HUES48 (cell line): Measurements from ENCODE around the gene LGSN.
"Not testable (repeated sequence)": the region's sequence is repeated elsewhere in the genome, so short reads cannot be mapped to it uniquely, and the experiment has no call there.

ENCODE experiments used
- H3K27ac ChIP-seq: one replicate; pipeline ENCODE4 v1.7.0; 2013; ENCODE audit warnings: low read depth, low read length, inconsistent platforms
- H3K27me3 ChIP-seq: 2 replicates; pipeline ENCODE4 v1.6.1; 2013; ENCODE audit warnings: mild to moderate bottlenecking, low read length; ENCODE audit not compliant: control insufficient read depth, insufficient read depth
- H3K36me3 ChIP-seq: 2 replicates; pipeline ENCODE4 v1.6.1; 2013; ENCODE audit warnings: low read length; ENCODE audit not compliant: control insufficient read depth, insufficient read depth
- H3K4me1 ChIP-seq: 2 replicates; pipeline ENCODE4 v1.6.1; 2013; ENCODE audit warnings: mild to moderate bottlenecking, low read length; ENCODE audit not compliant: control insufficient read depth, insufficient read depth
- H3K4me3 ChIP-seq: 2 replicates; pipeline ENCODE4 v1.5.1; 2013; ENCODE audit warnings: mild to moderate bottlenecking, low read depth, low read length
- H3K9ac ChIP-seq: 2 replicates; pipeline ENCODE4 v1.6.1; 2013; ENCODE audit warnings: mild to moderate bottlenecking, low read depth, low read length, moderate library complexity
- H3K9me3 ChIP-seq: 2 replicates; pipeline ENCODE4 v1.6.1; 2013; ENCODE audit warnings: low read length; ENCODE audit not compliant: control insufficient read depth, insufficient read depth

Gene LGSN

DNA sequence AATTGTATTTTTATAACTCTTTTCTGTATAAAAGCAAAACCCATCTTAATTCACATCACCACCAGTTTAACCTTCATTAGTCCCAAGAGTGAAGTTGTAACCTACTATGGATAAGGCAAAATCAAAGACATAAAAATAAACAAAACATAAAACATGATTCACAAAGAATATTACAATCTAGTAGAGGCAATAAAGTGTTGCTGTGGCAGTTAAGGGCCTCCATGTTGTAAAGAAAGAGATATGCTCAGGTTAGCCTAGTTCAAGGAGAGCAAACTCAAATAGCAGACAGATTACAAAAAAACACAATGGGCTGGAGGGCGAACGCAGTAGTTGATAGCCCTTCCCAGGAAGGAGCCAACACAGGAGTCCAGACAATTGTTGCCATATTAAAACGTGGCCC is 13.4 kb downstream of the LGSN start:
- no peaks in the 10 kb centered on the region for H3K36me3 ChIP-seq
- no peaks in the 10 kb centered on the region for H3K4me1 ChIP-seq
- no peak overlapping the region for H3K9ac ChIP-seq
- no peaks in the 10 kb centered on the region for H3K27me3 ChIP-seq
- H3K4me3 ChIP-seq = no peak overlapping the region
- H3K27ac ChIP-seq = no peak overlapping the region
- no peaks in the 10 kb centered on the region for H3K9me3 ChIP-seq

GRCh38 chr6:63305277-63305676 is 14.5 kb downstream of the LGSN start:
- Histone ChIP-seq H3K27me3 (no peaks in the 10 kb centered on the region), H3K9ac (no peak overlapping the region), H3K27ac (no peak overlapping the region), H3K36me3 (no peaks in the 10 kb centered on the region), H3K4me1 (no peaks in the 10 kb centered on the region), H3K9me3 (no peaks in the 10 kb centered on the region), H3K4me3 (no peak overlapping the region)

DNA sequence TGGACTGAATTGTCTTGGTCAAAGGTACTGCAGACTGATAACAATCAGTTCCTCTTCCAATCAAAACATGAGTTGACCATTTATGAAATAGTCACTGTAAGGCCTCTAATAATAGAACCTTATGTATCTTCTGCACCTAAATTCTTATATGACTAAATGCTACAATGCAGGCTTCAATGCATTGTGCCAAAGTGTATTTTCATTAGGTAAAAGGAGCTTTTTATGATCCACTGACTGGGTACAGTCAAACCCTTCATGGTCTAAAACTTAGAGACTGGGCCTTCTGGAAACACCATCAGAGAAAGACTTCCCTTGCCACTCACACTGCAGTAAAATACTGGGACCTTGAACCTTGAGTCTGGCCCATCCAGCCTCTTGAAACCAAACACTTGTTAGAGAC is 16.3 kb downstream of the LGSN start:
- H3K4me3 ChIP-seq = no peak overlapping the region
- H3K27ac ChIP-seq = no peak overlapping the region
- no peaks in the 10 kb centered on the region for H3K27me3 ChIP-seq
- H3K36me3 ChIP-seq = no peaks in the 10 kb centered on the region
- H3K9ac ChIP-seq = no peak overlapping the region
- peaks cover 4% of the 10 kb centered on the region; the same call in 1 of the 2 replicates for H3K4me1 ChIP-seq
- H3K9me3 ChIP-seq = no peaks in the 10 kb centered on the region

GRCh38 chr6:63299667-63300066 is 20.1 kb downstream of the LGSN start:
- Histone ChIP-seq H3K4me3 (no peak overlapping the region), H3K36me3 (no peaks in the 10 kb centered on the region), H3K27me3 (no peaks in the 10 kb centered on the region), H3K9ac (no peak overlapping the region), H3K4me1 (peaks cover 10% of the 10 kb centered on the region), H3K9me3 (no peaks in the 10 kb centered on the region), H3K27ac (no peak overlapping the region)

GRCh38 chr6:63295553-63296194 is 24.1 kb downstream of the LGSN start:
- Histone ChIP-seq H3K36me3 (no peaks in the 10 kb centered on the region), H3K4me1 (peaks cover 10% of the 10 kb centered on the region), H3K9ac (no peak overlapping the region), H3K27ac (no peak overlapping the region), H3K27me3 (no peaks in the 10 kb centered on the region), H3K4me3 (no peak overlapping the region), H3K9me3 (no peaks in the 10 kb centered on the region)

GRCh38 chr6:63290492-63291058 is 29.2 kb downstream of the LGSN start:
- no peak overlapping the region for H3K9ac ChIP-seq
- no peaks in the 10 kb centered on the region for H3K27me3 ChIP-seq
- no peak overlapping the region for H3K4me3 ChIP-seq
- H3K27ac ChIP-seq = no peak overlapping the region
- no peaks in the 10 kb centered on the region for H3K9me3 ChIP-seq
- no peaks in the 10 kb centered on the region for H3K36me3 ChIP-seq
- H3K4me1 ChIP-seq = peaks cover 8% of the 10 kb centered on the region

GRCh38 chr6:63289269-63289872 is 30.4 kb downstream of the LGSN start:
- Histone ChIP-seq H3K9ac (no peak overlapping the region), H3K27ac (no peak overlapping the region), H3K27me3 (no peaks in the 10 kb centered on the region), H3K9me3 (no peaks in the 10 kb centered on the region), H3K4me3 (no peak overlapping the region), H3K36me3 (no peaks in the 10 kb centered on the region), H3K4me1 (peaks cover 7% of the 10 kb centered on the region)

GRCh38 chr6:63280639-63281180 is 39.1 kb downstream of the LGSN start:
- Histone ChIP-seq H3K4me3 (no peak overlapping the region), H3K27me3 (no peaks in the 10 kb centered on the region), H3K9ac (no peak overlapping the region), H3K4me1 (peaks cover 17% of the 10 kb centered on the region), H3K36me3 (no peaks in the 10 kb centered on the region), H3K27ac (no peak overlapping the region), H3K9me3 (no peaks in the 10 kb centered on the region)

DNA sequence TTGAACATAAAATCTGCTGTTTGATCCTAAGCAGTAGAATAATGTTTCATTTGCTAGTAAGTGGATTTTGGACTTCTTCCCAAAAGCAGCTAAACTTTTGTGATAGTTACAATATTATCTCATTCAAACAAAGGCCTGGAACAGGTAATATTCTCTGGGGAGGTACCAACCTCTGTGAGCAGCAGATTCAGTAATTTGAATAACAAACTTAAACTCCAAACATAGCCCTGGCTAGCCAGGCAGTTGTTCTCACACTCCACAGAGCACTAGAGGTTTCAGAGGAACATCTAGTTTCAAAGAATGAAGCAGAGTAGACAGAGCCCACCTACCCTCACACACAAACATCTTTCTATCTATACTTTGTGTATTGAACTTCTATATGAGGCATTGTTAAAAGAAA is 40.9 kb downstream of the LGSN start:
- H3K36me3 ChIP-seq = no peaks in the 10 kb centered on the region
- H3K27ac ChIP-seq = no peak overlapping the region
- H3K9ac ChIP-seq = no peak overlapping the region
- peaks cover 13% of the 10 kb centered on the region; the same call in 1 of the 2 replicates for H3K4me1 ChIP-seq
- no peaks in the 10 kb centered on the region for H3K9me3 ChIP-seq
- H3K4me3 ChIP-seq = no peak overlapping the region
- H3K27me3 ChIP-seq = no peaks in the 10 kb centered on the region

- no peaks in the 10 kb centered on the region for H3K27me3 ChIP-seq
- no peak overlapping the region for H3K4me3 ChIP-seq
- no peak overlapping the region for H3K9ac ChIP-seq
- peaks cover 9% of the 10 kb centered on the region; the same call in 1 of the 2 replicates for H3K4me1 ChIP-seq
- H3K27ac ChIP-seq = no peak overlapping the region
- H3K9me3 ChIP-seq = no peaks in the 10 kb centered on the region
- no peaks in the 10 kb centered on the region for H3K36me3 ChIP-seq
Observed at GRCh38 chr6:63275953-63276352, 43.8 kb downstream of the LGSN start.

- not testable (repeated sequence) for H3K36me3 ChIP-seq, H3K9me3 ChIP-seq, H3K27ac ChIP-seq, H3K4me3 ChIP-seq, H3K4me1 ChIP-seq, H3K27me3 ChIP-seq, H3K9ac ChIP-seq
Observed at GRCh38 chr6:63274795-63275430, 44.9 kb downstream of the LGSN start.
